GM10248 (cell line): ENCODE results near the gene ZFHX2.

Experiments used
- CTCF ChIA-PET: fragments of 300-600 bp; sonication (Branson Sonifier 250); formaldehyde crosslinking; extraction: SDS; loops from one replicate; lab custom pipeline; 2021; ENCODE audit warnings: antibody characterized with exemption; lab: Yijun Ruan, JAX
- POLR2A ChIA-PET: fragments of 350-650 bp; sonication (Branson Sonifier 250); formaldehyde crosslinking; extraction: SDS; loops from one replicate; lab custom pipeline; 2020; ENCODE audit warnings: antibody characterized with exemption; lab: Yijun Ruan, JAX
- DNase-seq: peaks from one replicate; pipeline ENCODE4 v3.0.0; 2012; ENCODE audit errors: extremely low spot score
- CTCF ChIP-seq: IDR thresholded peaks from 2 replicates; pipeline ENCODE4 v1.5.1; 2012; ENCODE audit warnings: mild to moderate bottlenecking, low read depth; ENCODE audit errors: extremely low read depth, missing control alignments, control extremely low read depth

ZFHX2 gene

GRCh38 chr14:23486036-23486435 lies 65.5 kb downstream of the ZFHX2 start:
- POLR2A ChIA-PET: no interaction called here
- TF ChIP-seq CTCF: no peak
- CTCF ChIA-PET: interaction anchor here (1.0 to 14.1 kb wide), 4 partner anchors 9 to 77 kb away, joined by 4 to 497 read pairs (median 12); partner anchors contain the start of genes AP1G2 and THTPA
- no peak for DNase-seq

GRCh38 chr14:23485326-23485725 lies 66.2 kb downstream of the ZFHX2 start:
- ChIA-PET POLR2A (no interaction called here), CTCF (interaction anchor here (1.3 to 14.1 kb wide), 4 partner anchors 10 to 77 kb away, joined by 3 to 497 read pairs (median 14); partner anchors contain the start of genes AP1G2 and THTPA)
- TF ChIP-seq CTCF: no peak
- DNase-seq: no peak

GRCh38 chr14:23483236-23483854 lies 68.2 kb downstream of the ZFHX2 start:
- peak; percentile 31 for TF ChIP-seq CTCF
- DNase-seq: peak; percentile 33
- CTCF ChIA-PET: interaction anchor here (1.3 to 14.1 kb wide), 4 partner anchors 9 to 79 kb away, joined by 4 to 497 read pairs (median 14); partner anchors contain the start of genes AP1G2 and THTPA
- POLR2A ChIA-PET: no interaction called here

GRCh38 chr14:23482823-23483148 lies 68.8 kb downstream of the ZFHX2 start:
- no peak for TF ChIP-seq CTCF
- ChIA-PET POLR2A (no interaction called here), CTCF (interaction anchor here (1.3 to 14.1 kb wide), 2 partner anchors 46 to 80 kb away, joined by 3 to 497 read pairs; partner anchors contain the start of genes AP1G2 and THTPA)
- DNase-seq: no peak

- CTCF ChIA-PET: interaction anchor here (0.6 to 14.1 kb wide), 5 partner anchors 10 to 80 kb away, joined by 3 to 497 read pairs (median 3); partner anchors contain the start of genes AP1G2 and THTPA
- POLR2A ChIA-PET: no interaction called here
- DNase-seq: no peak
- TF ChIP-seq CTCF: no peak
Measured at GRCh38 chr14:23481979-23482822, 69.4 kb downstream of the ZFHX2 start.

GRCh38 chr14:23481362-23481970 lies 70.1 kb downstream of the ZFHX2 start:
- ChIA-PET POLR2A (no interaction called here), CTCF (interaction anchor here (0.6 to 14.1 kb wide), 6 partner anchors 9 to 81 kb away, joined by 3 to 497 read pairs (median 3); partner anchors contain the start of genes AP1G2, NGDN and THTPA)
- no peak for DNase-seq
- TF ChIP-seq CTCF: no peak
